Activated T-cell treated with anti-CD3 and anti-CD28 coated beads for 48 hours (primary cell): ENCODE measurements around the gene TMEM54.

Experiments used
- DNase-seq: peaks from one replicate; pipeline ENCODE4 v3.0.0-alpha.2; 2020; ENCODE audit warnings: low read depth

Gene TMEM54

DNA sequence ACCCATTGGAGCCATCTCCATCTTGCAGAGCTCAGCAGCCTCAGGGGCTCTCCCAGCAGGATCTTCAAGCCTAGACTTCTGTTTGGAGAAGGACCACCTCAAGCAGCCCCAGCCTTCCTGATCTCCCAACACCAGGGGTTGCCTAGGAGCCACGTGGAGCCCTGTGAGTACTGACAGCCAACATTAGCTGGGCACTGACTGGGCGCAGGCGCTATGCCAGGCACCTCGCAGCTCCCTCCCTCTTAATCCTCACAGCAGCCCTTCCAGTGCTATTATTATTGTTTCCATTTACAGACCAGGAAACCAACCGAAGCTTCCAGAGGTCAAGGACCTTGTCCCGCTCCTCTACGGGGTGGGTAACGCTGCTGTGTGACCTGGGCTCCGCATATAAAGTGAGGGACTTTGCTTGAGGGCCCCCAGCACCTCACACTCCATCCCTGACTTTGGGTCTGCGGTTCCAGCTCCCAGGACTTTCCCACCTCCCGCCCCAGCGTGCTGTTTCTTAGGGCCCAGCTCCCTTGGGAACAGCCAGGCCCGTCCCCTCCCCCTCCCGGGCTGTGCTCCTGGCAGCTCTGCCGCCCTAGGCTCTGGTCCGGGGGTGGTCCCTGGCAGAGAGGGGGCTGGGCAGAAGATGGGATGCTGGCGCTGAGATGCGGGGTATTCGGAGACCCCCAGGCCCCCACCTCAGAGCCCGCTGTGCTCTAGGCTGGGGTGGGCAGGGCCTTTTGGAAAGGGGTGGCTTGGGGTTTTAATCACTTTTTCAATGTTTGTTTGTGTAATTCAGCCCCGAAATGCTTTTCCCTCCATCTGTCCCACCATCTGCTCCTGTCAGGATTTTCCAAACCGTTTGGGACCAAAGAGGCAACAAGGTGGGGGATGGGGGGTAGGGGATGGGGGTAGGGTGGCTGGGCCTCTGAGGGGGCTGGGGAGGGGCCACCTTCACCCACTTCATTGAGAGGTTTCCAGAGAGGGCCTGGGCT lies 19.0 kb downstream of the TMEM54 start:
- no peak for DNase-seq

DNA sequence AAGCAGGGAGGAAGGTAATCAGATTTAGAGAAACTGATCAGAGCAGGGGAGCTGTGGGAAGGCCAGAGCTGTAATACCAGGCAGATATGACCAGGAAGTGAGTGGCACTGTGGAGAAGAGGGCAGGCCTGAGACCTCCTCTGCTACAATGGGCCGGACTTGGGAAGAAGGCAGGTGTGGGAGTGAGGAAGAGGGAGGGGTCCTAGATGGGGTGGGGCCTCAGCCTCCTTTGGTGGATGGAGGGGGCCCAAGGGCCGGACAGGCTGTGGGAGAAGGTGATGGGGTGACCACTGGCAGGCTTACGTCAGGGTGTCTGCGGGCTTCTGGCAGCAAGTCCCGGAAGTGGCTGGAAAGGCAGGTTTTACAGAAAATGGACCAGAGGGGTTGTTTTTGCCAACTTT lies 19.9 kb downstream of the TMEM54 start:
- DNase-seq: no peak

DNA sequence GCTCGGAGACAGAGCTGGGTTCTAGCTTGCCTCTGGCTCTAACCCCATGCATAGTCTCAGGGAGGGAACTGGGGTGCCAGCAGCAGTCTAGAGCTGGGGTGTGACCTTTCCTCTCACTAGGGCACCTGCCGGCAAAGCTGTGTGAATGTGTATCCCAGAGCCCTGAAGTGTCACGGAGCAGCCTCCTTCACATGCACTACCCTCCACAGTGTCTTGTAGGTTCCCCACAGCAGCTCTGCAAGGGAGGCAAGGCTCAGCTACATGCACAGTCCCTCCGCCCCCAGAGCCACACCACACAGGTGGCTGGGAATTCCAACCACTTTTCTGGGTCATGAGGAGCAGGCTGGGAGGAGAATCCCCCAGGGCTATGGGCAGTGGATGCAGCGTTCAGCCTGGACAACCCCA lies 22.6 kb downstream of the TMEM54 start:
- DNase-seq: no peak

DNA sequence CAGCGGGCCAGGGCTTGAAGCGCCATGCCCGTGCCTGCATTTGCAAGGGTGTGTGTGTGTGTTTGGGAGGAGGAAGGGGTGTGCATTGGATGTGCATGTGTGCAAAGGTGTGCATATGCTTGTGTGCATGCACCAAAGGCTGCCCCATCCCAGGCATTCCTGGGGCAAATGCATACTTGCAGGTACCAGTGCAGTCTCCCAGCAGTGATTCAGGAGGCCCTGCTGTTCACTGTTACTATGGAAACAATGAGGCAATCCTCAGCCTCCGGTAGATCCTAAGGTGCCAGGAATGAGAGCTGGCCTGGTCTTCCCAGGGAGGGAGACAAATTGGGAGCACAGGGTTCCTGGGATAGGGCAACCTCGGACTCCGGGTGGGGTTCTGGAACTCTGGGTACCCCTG lies 23.0 kb downstream of the TMEM54 start:
- no peak for DNase-seq

DNA sequence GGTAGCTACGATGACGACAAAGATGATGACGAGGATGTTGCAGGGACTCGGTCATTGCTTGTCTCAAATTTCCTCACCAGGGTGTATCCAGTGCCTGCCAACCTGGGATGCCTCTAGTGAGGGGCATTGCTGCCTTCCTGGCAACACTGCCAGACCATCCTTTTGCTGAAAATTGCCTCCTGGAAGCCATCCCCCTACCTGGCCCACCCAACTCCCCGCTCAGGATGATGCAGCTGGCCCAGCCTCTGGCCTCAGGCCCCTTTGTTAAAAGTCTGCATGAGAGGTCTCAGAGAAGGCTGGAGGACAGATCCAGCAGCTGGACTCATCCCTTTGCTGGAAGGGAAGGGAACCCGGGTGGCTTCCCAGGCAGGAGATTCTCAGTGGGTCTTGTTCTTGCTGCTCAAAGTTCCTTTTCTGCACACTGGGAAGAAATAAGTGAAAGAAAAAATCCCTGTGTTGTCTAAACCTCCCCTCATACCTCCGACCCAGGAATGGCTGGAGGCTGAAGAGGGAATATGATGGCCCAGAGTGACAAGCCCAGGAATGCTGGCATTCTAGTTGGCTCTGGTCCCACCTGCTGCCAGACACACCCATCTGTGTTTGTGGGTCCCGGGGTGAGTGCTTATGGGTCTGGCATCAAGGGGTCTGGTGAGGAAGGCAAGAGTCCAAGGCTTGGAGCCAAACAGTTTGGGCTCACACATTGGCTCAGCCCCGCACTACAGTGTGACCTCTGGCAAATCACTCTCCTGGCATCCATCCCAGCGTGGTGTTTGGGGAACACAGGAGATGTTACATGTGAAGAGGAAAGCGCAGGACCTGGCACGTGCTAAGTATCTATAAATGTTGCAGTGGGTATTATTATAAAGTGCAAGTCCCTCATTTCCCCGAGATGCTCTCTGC lies 23.7 kb downstream of the TMEM54 start:
- no peak for DNase-seq

DNA sequence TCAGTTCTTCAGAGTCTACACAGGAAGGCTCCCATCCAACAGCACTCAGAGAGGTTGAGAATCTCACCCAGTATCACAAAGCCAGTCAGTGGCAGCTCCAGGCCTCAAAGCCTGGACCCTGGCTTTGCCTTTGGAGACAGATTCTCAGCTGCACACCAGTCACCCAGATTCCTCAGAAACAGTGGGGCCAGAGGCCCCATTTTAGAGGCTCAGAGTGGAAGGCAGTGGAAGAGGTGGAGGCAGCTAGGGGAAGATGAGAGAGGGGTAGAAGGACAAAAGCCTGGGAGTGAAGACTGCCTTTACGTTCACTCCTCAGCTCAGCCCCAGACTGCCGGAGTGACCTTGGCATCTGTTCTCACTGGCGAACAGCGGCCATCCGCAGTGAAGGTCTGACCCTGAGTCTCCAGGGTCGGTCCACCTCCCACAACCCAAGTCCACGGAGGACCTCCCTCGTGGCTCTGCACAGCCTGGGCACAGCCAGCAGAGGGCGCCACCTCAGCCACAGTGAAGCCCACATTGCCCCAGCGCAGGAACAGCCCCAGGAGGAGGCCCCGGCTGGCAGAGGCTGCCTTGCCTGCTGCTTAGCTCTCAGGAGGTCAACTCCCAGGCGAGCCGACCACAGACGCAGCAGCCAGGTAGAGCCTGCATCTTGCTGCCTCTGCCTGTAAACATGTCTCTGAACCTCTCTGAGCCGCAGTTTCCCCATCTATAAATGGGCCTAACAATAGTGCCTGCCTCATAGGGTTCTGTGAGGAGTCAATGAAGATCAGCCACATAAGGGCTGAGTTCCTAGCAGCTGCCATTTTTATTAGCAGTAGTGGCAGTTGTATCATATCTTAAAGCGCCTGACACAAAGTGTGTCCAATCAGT lies 24.6 kb downstream of the TMEM54 start:
- peak; percentile 36 for DNase-seq

DNA sequence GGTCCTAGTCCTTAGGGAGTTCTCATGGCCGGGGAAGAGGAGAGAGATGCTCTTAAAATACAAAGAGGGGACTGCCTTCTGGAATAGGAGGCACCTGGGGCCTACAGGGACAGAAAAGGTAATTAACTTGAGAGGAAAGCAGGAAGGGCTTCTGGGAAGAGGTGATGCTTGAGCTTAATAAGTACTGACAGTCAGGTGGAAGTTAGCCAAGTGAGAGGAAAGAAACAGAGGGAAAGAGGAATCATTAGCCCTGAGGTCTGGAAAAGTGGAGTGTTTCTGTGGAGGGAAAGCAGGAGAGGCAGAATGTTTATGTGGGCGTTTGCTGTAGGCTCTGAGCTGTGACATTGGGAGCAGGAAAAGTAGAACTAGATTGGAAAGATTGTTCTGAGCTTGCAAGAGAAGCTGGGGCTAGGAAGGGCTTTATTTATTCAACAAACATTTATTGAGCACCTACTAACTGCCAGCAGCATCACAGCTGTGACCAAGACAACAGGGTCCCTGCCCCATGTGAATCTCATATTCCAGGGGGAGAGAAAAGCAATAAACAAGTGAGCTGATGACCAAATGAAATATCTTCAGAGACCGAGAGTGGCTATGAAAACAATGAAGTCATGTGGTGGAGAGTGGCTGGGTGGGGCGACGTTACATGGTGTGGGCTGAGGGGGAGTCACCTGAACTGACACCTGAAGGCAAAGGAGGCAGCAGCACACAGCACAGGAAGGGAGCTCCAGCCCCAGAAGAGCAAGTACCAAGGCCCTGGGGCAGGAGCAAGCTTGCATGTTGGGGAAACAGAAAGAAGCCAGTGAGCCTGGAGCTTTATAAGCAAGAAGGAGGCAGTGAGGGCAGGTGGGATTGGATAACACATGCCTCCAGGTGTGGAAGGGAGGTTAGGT lies 26.1 kb downstream of the TMEM54 start:
- DNase-seq: no peak

DNA sequence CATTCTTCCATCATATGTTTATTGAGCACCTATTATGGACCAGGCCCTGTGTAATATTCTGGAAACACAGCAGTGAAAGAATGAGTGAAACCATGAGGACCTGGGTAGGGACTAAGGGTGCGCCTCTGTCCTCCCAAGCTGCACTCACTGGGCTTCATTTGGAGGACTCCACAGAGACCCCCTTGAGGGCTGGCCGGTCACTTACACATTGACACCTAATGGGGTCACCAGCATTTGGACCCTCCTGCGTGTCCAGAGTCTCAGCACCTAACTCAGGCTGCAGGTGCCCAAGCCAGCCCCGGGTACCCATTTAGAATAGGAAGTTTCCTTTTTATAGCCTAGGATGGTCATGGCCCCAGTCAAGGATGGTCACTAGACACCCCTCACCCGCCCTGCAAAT lies 27.7 kb downstream of the TMEM54 start:
- DNase-seq: no peak

DNA sequence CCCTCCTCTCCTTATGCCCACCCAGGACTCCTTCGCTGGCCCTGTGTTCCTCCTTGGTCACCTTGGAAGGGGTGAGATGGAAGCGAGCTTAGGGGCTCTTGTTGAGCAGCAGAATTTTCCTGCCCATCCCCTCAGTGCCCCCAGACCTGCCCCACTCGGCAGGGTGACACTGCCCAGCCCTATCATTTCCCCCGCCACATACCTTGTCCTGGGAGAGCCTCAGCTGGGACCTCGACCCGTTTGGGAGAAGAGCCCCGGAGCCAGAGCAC lies 29.1 kb downstream of the TMEM54 start:
- DNase-seq: no peak

DNA sequence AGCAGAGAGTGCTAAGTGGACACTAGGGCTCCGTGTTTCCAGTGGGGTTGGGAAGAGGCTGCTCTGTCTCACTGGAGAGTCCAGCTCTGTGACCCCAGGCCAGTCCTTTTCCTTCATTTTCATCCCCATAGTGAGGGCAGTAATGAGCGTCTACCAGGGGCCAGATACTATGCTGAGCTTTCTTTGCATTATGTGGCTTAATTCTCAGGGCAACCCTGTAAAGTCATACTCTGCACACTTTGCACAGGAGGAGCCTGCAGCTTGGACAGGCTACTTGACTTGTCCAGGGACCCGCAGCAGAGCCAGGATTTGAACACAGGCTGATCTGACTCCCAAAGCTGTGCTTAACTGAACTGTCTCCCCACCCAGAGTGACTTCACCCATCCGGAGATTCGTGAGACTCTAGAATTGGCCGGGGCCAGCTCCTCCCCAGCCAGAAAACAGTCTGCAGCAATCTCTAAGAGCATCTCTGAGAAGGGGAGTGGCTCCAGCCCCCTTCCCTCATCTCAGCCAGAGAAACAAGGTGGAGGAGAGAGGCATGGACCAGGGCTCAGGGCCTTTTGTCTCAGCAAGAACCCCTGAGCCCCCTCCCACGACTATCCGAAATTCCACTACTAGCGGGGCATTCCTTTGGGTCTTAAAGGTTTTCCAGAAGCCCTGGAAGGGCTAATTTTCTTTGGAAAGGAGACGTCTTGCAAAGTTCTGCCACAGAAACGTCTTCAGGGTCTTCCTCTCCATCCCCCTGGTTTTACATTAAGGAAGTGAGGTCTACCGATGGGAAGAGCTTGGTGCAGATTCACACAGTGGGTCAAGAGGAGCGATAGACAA lies 29.6 kb downstream of the TMEM54 start:
- DNase-seq: no peak

DNA sequence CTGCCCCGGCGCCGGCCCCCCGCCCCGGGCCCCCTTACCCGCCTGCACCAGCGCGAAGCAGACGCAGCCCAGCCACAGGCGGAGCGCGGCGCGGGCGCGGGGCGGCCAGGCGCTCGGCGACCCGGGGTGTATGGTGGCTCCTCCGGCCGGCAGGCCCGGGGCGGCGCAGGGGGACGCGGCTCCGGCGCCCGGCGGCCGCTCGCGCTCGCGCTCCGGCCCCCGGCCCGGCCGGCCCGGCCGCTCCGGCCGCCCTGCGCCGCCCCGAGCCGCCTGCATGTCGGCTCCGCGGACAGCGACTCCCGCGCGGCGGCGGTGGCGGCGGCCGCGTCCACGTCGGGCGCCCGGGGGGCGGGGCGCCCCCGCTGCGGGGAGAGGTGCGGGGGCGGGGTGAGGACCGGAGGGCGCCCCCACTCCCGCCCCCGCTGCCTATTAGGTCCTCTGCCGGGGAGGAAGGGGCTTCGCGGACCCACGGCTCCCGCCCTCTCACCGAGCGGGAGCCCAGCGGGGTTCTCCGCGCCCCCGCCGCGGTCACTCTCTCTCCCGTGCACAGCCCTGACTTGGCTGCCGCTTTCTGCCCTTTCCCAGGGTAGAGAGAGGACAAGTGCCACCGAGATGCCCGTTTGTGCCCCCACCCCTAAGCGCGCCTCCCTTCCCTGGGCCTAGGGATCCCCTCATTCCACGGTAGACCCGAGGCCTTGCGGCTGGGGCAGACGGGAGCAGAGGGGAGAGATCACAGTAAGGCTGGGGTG lies 30.4 kb downstream of the TMEM54 start, which contains the start of gene FNDC5:
TSS of gene FNDC5 (minus strand) at position 298 of the 749 bp plus-strand sequence.
- no peak for DNase-seq

DNA sequence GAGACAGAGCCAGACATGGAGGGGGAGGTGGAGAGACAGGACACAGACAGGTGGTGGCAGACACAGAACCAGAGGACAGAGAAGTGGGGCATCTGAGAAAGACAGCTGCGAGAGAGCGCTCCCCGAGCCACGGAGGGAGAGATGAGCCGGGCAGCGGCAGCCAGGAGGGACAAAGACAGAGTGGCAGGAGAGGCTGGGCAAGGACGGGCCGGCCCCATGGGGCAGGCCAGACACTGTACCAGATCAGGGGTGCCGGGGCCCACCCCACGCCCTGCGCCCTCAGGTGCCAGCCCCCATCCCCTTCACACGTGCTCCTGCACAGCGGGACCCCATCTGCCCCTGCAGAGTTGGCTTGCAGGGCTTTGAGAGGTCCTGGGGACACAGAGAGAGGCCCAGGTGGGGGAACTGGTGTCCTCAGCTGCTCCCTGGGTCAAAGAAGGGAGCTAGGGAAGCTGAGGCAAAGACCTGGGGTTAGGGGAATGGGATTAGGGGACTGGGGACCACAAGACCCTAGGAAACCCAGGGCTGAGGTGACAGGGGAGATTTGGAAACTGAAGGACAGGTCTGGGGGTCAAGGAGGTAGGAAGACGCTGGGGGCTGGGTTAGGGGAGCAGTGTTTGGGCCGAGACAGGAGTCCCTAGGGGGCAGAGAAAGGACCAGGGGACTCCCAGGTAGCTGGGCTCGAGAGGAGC lies 31.1 kb downstream of the TMEM54 start:
- DNase-seq: no peak

DNA sequence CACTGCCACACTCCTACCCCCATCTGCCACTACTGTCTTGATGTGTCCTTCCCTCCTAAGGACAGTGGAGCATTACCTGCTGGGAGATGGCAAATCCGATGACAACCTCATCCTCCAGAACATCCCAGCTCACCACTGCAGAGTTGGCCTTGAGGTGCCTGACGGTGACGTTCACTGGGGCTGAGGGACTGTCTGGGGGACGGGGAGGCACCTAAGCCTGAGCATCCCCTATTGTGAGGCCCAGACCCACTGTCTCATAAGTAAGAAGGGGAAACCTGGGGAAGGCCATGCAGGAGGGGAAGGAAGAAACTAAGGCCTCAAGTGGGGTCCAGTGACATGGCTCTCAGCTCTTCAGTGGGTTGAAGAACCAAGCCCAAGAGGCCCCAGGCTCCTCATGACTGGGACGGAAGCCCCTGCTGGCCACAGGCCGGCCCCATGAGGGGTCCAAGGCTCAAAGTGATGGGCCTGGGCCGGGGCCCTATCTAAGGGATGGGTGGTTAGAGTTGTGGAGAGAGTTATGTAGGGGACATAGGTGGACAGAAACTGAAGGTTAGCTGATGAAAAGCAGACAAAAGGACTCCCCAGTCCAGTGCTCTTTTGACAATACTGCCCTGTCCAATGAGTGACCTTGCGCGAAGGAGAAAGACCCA lies 32.3 kb downstream of the TMEM54 start:
- no peak for DNase-seq

DNA sequence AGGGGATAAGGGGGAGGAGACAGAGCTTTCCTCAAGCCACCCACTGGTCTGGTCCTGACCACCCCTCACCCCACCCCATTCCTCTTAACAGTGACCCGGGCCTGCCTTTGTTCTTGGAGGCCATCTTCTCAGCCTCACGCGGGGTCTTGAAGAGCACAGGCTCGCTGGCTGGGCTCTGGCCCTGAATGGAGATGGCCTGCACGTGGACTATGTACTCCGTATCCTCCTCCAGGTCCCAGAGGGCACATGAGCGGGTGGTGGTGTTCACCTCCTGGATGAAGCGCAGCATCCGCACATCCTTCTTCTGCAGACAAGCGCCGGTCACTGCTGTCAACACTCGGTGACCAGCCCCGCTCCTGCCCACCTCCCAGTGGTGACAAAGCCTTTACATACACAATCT lies 33.1 kb downstream of the TMEM54 start:
- DNase-seq: no peak

DNA sequence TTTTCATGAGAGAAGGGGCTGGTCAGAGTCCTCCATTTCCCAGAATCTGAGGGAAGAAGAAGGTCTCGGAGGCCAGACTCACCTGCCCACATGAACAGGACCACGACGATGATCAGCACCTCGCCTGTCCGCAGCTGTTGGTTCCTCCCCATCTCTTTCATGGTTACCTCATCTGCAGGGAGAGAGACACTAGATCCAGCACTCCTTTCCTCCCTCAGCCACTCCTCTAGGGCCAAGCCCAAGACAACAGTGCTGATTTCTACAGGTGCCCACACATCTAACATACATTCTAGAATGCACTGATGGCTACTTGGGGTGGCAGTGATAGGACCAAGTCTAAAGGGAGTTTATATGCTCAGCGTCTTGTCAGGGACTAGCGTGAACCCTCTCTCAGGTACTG lies 33.5 kb downstream of the TMEM54 start:
- DNase-seq: no peak

DNA sequence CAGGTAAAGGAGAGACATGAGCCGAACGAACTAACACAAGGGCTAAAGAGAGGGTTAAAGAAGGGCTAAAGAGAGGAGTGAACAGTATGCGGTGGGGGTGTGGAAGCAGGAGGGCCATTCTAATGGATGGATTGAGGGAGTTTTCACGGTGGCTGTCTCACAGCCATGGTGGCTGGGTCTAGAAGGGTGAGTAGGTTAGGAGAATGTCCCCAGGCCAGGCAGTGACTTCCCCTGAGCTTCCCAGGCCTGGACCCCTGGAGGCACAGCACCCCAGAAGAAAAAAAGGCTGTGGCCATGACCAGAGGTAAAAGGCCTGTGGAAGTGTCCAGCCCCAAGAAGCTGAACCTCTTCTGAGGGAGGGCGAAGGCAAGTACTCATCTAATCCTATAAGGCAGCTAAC lies 34.0 kb downstream of the TMEM54 start:
- no peak for DNase-seq

DNA sequence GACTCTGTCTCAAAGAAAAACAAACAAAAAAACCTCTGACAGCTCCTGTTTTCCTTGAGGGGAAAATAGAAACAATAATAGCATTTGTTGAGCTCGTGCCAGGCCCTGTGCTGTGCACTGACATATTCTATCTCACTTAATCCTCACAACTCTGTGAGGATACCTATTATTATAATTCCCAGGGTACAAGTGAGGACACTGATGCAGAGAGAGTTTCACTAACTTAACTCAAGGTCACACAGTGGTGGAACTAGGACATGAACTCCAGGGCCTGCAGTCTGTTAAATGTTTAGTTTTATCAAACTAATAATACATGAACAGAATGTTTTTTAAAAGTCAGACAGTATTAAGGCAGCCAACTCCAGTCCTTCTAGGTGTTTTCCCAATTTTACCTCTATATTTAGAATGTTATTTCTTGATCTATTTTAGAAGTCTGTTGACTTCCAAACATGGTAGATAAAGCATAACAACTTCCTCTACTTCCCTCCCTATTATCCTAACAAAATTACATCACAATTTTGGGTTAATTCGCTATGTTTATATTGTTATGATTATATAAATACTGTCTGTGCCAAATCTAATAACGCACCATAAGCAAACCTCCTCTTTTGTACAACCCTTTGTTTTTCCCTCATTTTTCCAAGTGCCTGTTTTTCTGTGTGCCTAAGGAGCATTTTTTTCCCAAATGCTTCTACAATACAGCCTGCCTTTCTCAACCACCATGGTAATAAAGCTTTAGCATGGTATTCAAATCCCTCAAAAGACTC lies 35.4 kb downstream of the TMEM54 start:
- no peak for DNase-seq
